HG03575 (cell line): ENCODE results near the gene HAS3.
"Not testable (repeated sequence)": the region's sequence is repeated elsewhere in the genome, so short reads cannot be mapped to it uniquely, and the experiment has no call there.

Experiments
- ATAC-seq: cut with Tn5 transposase; IDR thresholded peaks from one replicate; pipeline ENCODE4 v1.9.1; 2021; ENCODE audit not compliant: unreplicated experiment, insufficient number of reproducible peaks, low FRiP score; ENCODE audit errors: extremely low read depth

HAS3 gene

DNA sequence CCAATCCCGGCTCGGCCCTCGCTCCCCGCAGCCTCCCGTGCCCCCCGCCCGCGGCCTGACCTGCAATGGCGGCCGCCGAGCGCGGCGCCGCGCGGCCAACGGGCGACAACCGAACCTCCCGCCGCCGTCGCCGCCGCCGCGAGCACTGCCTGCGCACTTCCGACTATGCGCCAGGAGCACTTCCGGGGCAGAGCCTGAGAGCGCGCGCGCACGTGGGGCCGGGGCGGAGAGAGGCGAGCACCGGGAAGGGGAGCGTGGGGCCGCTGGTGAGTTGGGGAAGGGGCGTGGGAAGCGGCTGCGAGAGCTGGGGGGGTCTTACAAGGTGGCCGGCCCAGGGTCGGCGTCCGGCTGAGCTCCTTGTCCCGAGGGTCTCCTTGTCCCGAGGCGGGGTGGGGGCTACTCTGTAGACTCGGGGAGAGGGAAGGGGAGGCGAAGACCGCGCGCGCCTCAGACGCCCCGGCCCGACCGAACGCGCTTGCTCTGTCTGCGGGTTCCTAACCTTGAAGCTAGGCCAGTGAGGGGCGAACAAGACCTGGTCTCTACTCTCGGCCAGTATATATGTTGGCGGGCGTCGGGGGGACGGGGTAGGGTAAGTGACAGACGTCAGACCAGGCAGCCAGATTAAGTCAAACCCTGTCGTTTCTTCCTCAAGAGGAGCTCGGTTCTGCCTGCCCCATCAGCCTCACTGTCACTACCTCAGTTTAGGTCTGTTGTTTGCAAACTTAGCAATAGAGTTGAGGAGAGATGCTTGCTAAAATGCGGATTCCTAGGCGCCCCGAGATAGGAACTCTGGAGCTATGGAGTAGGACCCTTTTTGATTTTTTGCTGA, 27.2 kb downstream of the HAS3 start, which contains the start of the genes CHTF8 and UTP4:
Gene CHTF8 (minus strand): TSS at position 165 of the 829 bp plus-strand sequence. CDS start 11,130 bp downstream, outside the sequence.
Gene UTP4 (plus strand): TSS at position 226 of the 829 bp plus-strand sequence. CDS start 811 bp downstream, outside the sequence.
- no peak for ATAC-seq

- no peak for ATAC-seq
These were observed 28.0 kb downstream of the HAS3 start for GRCh38 chr16:69133373-69133954.

GRCh38 chr16:69138608-69139007, 33.2 kb downstream of the HAS3 start:
- no peak for ATAC-seq

- not testable (repeated sequence) for ATAC-seq
These were observed 34.0 kb downstream of the HAS3 start for GRCh38 chr16:69139464-69139863.

DNA sequence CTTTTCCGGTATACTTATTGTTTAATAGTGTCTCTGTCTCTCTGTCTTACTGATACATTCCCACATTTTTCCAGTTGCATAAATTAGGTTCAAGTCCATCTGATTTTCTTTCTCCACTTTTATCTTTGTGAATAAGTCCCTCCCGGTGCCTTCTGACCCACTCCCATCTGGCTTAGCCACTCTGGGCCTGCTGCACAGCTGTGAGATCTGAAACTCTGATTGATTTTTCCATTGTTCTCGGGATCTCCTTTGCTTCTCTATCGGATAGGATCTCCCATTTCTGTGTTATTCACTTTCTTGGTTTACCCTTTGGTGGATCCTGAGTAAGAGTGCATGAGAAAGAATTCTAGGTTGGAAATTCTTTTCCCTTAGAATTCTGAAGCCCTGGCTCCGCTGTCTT, 35.6 kb downstream of the HAS3 start:
- ATAC-seq, result no peak

DNA sequence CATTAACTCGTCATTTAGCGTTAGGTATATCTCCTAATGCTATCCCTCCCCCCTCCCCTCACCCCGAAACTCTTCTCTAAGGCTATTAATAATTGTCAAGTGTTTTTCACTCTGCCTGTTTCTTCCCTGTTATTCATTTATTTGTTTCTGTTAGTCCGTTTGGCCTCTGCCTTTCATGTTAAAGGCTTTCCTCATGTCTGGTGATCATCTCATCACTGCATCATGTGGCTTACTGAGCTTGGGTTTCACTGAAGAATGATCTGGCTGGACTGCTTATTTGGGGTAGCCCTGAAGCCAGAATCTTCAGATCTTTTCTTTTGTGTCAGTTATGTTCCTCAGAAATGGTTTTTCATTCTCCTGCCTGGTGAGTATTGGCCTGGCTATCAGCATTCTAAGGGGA, 36.5 kb downstream of the HAS3 start:
- ATAC-seq, result no peak

DNA sequence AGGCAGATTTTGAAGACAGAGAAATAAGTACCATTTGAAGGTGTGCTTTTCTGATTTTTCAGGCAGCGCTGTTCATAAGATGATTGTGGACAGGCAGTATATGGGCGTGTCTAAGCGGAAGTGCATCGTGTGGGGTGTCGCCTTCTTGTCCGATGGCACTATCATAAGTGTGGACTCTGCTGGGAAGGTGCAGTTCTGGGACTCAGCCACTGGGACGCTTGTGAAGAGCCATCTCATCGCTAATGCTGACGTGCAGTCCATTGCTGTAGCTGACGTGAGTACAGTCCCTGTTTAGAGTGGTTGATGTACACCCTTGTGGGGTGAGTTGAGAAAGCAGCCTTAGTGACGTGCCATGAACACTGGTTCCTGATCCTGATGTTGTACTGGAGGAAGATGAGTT, 37.7 kb downstream of the HAS3 start:
- ATAC-seq, result no peak

DNA sequence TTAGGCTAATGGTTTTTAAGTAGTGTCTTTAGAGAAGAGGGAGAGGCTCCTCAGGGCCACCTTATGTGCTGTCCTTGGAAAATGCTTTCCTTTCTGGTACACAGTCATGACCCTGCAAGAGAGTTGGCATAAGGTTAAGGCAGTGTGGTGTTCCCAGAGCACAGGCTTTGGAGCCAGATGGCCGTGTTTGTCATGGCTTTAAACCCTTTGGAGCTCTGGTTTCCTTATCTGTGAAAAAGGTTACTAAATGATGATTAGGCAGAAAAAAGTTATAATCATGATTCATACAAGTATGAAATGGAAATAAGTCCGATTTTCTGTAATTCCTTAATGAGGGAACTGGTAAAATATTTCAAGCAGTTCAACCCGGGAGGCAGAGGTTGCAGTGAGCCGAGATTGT, 40.2 kb downstream of the HAS3 start:
- ATAC-seq, result no peak

DNA sequence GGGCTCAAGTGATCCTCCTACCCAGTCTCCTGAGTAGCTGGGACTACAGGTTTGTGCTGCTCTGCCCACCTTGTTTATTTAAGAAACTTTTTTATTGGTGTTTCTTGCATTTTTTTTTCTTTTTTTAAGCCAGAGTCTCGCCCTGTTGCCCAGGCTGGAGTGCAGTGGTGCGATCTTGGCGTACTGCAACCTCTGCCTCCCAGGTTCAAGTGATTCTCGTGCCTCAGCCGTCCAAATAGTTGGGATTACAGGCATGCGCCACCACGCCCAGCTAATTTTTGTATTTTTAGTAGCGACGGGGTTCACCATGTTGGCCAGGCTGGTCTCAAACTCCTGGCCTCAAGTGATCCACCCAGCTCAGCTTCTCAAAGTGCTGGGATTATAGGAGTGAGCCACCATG, 44.2 kb downstream of the HAS3 start:
- not testable (repeated sequence) for ATAC-seq

- no peak for ATAC-seq
These were observed 44.9 kb downstream of the HAS3 start for GRCh38 chr16:69150146-69150865.

GRCh38 chr16:69157196-69157595, 51.7 kb downstream of the HAS3 start:
- no peak for ATAC-seq

- no peak for ATAC-seq
These were observed 54.7 kb downstream of the HAS3 start for GRCh38 chr16:69160192-69160591.

DNA sequence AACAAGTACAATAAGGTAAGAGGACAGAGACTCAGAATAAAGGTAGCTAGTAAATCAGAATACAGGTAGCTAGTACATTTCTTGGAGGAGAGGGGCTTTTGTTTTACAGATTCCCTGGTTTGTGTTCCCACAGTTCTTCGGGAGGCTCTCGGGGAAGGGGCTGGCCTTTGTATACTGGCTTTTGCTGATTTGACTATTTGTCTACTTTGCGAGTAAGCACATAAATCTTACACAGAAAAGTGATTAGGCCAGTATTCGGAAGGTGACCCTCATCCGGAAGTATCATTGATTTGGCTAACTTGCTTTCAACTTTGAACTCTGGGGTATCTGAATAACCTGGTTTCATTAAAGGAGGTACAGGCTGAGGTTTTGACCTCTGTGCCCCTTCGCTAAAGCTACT, 60.1 kb downstream of the HAS3 start:
- no peak for ATAC-seq

DNA sequence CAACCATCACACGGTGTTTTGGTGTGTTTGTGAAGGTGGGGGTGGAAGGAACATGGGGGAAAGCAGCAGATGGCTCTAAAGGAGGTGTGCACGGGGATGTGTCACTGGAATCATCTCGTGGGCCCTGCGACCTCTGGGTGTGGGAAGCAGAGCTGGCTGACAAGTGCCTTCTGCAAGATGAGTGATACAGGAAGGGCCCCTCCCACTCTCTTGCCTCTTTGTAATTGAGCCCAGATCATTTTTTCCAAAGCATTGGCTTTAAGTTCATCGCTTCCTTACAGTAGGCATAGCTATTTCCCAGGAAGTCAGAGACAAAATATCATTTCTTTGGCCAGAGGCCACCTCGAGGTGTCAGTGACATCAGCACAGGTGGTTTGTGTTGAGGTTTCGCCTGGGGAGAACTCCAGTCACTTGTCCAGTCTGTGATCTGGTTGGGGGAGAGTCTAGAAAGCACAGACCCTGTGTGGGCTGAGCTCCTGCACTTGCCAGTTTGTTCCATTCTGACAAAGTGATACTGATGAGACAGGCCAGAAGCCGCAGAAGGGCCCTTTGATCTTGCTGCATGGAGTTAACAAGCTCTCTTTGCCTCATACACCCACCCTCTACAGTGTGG, 60.9 kb downstream of the HAS3 start:
- ATAC-seq, result no peak

DNA sequence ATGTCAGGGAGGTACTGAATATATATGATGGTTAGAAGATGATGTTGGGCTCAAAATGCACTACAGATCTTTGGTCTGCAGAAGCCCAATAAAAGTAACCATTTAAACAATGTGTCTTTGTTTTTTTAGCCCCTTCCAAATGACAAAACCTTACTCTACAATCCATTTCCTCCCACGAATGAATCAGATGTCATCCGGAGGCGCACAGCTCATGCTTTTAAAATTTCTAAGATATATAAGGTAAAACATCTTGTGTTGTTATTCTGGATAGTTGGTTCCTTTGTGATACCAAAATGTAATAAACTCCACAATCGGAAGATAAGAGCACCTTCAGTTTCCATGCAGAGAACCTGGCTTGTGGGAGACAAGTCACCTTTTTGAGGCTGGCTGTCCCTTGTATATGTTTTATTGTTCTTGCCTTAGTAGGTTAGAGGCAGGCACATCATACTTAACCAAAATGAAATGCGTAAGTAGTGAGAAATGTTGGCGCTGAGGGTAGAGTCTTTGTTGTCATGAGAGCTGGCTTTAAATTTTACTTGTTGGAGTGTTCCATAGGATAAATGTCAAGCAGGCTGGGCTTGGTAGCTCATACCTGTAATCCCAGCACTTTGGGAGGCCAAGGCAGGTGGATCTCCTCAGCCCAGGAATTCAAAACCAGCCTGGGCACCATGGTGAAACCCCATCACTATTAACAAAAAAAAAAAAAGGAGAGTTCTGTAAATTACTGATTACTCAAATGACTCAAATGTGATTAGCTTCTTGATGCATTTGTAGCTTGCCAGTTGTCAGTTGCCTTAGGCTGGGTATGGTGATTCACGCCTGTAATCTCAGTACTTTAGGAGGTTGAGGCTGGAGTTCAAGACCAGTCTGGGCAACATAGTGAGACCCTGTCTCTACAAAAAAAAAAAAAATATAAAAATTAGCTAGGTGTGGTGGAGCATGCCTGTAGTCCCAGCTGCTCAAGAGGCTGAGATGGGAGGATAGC, 61.8 kb downstream of the HAS3 start:
- ATAC-seq, result no peak
